HG03354 (cell line): ENCODE data around the gene PTPN11.

ENCODE experiments used
- ATAC-seq: cut with Tn5 transposase; IDR thresholded peaks from one replicate; pipeline ENCODE4 v1.9.1; 2021; ENCODE audit warnings: mild to moderate bottlenecking; ENCODE audit not compliant: unreplicated experiment, poor library complexity, severe bottlenecking

PTPN11 gene

GRCh38 chr12:112535637-112536366 is 117.1 kb downstream of the PTPN11 start:
- ATAC-seq: no peak

DNA sequence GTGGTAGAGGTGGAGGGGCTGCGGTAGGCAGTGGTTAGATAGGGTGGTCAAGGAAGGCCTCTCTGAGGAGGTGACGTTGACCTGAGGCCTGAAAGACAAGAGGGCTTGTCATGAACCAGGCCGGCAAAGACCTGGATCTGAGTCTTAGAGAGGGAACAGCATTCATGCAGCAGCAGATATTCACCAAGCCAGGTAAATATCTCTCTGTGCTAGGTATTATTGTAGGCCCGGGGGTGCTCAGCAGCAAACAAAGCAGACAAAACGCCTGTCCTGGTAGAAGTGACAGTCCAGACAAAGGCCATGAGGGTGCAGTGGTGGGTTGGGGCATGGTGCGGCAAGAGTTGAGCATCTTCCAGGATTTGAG is 117.6 kb downstream of the PTPN11 start:
- ATAC-seq: no peak

DNA sequence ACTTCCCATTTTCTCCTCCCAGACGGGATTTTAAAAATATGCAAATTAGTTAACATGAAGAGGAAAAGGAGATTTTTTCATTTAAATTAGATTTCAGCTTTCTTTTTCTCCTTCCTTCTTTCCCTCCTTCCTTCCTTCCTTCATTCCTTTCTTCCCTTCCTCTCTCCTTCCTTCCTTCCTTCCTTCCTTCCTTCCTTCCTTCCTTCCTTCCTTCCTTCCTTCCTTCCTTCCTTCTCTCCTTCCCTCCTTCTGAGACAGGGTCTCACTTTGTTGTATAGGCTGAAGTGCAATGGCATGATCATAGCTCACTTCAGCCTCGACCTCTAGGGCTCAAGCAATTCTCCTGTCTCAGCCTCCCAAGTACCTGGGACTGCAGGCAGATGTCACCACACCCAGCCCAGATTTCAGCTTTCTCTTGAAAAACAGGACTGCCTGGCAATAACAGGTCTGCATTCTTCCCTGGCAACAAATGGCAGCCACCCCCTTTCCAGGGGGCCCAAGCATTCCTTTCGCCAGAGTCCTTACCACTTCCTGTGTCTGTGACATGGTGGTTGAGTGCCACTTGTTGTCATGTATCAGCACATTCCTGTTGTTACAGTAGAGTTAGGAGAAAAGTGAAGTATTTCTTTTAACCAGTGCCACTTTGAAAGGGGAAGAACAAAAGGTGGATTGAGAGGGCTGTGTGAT is 119.1 kb downstream of the PTPN11 start:
- ATAC-seq: no peak

DNA sequence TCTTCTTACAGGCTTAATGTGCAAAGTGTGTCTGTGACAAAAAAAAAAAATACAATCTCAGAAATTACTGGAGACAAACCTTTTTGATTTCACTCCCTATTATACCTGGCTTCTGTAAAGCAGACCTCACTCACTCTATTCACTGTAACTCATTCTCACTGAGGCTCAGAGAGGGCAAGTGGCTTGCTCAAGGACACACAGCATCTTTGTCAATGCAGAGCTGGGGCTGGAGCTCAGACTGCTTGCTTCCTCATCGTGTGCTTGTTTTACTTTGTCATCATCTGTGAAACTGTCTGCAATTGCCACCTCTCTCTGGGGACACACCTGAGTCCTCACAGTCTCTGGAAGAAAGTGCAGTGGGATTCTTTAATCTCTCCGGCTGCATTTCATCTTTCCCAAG is 120.0 kb downstream of the PTPN11 start:
- ATAC-seq: no peak

- ATAC-seq: no peak
Measured at GRCh38 chr12:112539221-112539620, 120.5 kb downstream of the PTPN11 start.

DNA sequence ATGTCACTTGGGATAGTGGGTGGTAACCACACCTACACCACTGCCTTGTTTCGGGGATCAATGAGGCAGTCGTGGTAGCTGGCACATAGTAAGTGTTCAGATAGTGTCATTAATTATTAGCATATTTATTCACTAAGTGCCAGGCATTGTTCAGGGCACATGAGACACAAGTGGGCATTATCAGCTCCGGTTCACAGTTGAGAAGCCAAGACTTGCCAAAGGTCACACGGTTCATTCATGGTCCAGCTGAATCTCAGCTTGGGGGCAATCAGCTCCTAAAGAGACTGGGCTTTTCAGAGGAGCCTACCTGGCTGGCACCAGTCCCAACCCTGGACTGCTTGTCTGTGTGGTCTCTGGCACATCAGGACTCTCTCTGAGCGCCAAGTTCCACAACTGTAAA is 121.3 kb downstream of the PTPN11 start:
- ATAC-seq: no peak

GRCh38 chr12:112543751-112544150 is 125.0 kb downstream of the PTPN11 start:
- no peak for ATAC-seq

- no peak for ATAC-seq
Measured at GRCh38 chr12:112546339-112546738, 127.6 kb downstream of the PTPN11 start.

GRCh38 chr12:112546996-112547395 is 128.2 kb downstream of the PTPN11 start:
- ATAC-seq: no peak

- ATAC-seq: no peak
Measured at GRCh38 chr12:112549031-112549430, 130.3 kb downstream of the PTPN11 start.

- no peak for ATAC-seq
Measured at GRCh38 chr12:112551681-112552080, 132.9 kb downstream of the PTPN11 start.

DNA sequence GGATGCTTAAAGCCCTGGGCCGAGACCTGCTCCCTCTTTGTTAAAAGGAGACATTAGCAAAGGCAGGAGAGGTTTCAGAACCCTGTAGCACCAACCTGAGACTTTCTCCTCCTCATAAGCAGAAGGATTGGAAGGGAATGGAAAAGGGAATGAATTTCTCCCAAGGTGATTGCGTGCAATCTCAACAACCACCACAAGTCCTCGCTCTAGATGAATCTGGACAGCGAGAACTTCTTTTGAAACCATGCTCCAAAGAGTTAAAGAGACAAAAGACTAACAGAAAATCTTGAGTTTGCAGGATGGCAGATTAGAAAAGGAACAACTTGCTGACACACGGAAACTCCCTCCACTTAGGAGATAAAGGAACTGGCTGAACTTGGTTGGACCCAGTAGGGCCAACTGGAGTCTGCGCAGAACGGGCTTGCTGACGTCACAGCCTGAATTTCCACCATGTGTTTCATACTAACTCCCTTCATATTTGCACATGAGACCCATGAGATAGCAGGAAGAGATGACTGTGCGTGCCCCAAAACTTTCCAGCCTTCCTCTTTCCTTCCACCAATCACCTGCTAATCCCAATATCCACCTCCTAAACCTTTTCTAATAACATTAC is 137.0 kb downstream of the PTPN11 start:
- no peak for ATAC-seq

DNA sequence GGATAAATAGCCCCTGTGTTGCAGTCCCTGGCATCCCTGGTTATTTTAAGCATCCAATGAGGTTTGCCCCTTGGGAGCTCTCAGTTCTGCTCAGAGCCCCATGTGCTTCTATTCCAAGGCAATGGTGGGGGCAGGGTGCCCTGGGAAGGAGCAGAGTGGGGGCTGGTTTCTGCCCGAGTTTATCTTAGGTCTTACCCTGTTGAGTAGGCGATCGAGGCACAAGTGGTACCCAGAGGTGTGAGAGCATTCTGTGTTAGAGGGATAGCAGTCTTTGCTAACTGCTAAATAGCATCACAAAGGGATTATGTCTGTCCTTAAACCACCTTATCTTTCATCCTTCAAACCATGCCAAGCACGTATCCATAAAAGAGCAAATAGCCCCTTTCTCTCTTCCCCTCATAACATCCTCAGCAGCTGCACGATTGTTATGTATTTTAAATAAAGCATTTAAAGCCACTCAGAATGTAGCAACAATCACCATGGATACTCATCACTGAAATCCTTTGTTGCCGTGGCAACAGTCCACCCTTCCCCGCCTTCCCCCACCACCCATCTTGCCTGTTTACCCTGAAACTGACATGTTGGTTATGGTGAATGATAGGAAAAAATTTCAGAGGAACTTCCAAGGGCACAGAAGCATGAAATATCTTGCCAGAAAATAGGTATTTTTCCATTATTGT is 139.3 kb downstream of the PTPN11 start:
- no peak for ATAC-seq
